ENCODE results near the gene HLA-DOA. TPM values are rescaled to one million over a fixed set of nuclear protein-coding genes. Genes with fewer than 3 reads are reported as not detected.

HLA-DOA gene
- total and polyA plus RNA-seq, 2 donors (not counting 1 experiment from before 2014, with no cell fraction given) = 209 to 338 TPM

DNA sequence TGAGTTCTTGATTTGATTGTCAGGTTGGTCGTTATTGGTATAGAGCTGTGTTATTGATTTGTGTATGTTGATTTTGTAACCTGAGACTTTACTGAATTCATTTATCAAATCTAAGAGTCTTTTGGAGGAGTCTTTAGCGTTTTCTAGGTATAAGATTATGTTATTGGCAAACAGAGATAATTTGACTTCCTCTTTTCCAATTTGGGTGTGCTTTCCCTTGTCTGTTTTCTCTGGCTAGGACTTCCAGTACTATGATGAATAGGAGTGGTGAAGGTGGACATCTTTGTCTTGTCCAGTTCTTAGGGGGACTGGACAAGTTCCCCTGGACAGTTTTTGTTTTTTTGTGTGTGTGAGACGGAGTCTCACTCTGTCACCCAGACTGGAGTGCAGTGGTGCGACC is 17.4 kb downstream of the HLA-DOA start:
- Histone ChIP-seq H3K4me2 (replicated peaks; ENCODE audit: low read depth, low read length, poor library complexity, severe bottlenecking) (no peak overlapping the region), H3K27ac (ENCODE audit: low read length in 2 of 2) (no peak overlapping the region), H3K79me2 (ENCODE audit: control insufficient read depth, insufficient read depth, low read length) (no peaks in the 10 kb centered on the region), H3K4me3 (ENCODE audit: control extremely low read depth in 1 of 5, extremely low read depth in 1 of 5, insufficient read depth in 1 of 5, low read depth in 2 of 5, low read length in 4 of 5) (no peak overlapping the region), H3K9ac (ENCODE audit: low read length) (no peak overlapping the region), H4K20me1 (ENCODE audit: control insufficient read depth, insufficient read depth, low read length, poor library complexity, severe bottlenecking) (no peaks in the 10 kb centered on the region), H3K9me3 (ENCODE audit: control extremely low read depth in 1 of 3, control insufficient read depth in 2 of 3, insufficient read depth in 1 of 3, low read length in 2 of 3) (no peaks in the 10 kb centered on the region), H3K36me3 (replicated peaks in 1 of 2; ENCODE audit: control extremely low read depth in 1 of 2, control insufficient read depth in 1 of 2, extremely low read depth in 1 of 2, insufficient read depth in 2 of 2, low read length in 1 of 2) (no peaks in the 10 kb centered on the region), H2AFZ (ENCODE audit: insufficient read depth, low read depth, low read length, poor library complexity, severe bottlenecking) (no peak overlapping the region), H3K27me3 (replicated peaks in 1 of 4; ENCODE audit: control extremely low read depth in 1 of 4, control insufficient read depth in 3 of 4, insufficient read depth in 4 of 4, low read length in 3 of 4) (no peaks in the 10 kb centered on the region), H3K4me1 (ENCODE audit: control insufficient read depth in 2 of 2, insufficient read depth in 2 of 2, low read length in 2 of 2) (no peaks in the 10 kb centered on the region)
- TF ChIP-seq EZH2 (IDR thresholded peaks at IDR 0.05; ENCODE audit: borderline replicate concordance, insufficient read depth, low read depth, low read length, poor library complexity, severe bottlenecking) = no peak
- TF ChIP-seq, protein P1, sequence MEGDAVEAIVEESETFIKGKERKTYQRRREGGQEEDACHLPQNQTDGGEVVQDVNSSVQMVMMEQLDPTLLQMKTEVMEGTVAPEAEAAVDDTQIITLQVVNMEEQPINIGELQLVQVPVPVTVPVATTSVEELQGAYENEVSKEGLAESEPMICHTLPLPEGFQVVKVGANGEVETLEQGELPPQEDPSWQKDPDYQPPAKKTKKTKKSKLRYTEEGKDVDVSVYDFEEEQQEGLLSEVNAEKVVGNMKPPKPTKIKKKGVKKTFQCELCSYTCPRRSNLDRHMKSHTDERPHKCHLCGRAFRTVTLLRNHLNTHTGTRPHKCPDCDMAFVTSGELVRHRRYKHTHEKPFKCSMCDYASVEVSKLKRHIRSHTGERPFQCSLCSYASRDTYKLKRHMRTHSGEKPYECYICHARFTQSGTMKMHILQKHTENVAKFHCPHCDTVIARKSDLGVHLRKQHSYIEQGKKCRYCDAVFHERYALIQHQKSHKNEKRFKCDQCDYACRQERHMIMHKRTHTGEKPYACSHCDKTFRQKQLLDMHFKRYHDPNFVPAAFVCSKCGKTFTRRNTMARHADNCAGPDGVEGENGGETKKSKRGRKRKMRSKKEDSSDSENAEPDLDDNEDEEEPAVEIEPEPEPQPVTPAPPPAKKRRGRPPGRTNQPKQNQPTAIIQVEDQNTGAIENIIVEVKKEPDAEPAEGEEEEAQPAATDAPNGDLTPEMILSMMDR (IDR thresholded peaks at IDR 0.05) = no peak
- POLR2A ChIA-PET = interaction anchor here (0.6 to 0.7 kb wide), 3 partner anchors 81 to 344 kb away, joined by 3 to 7 read pairs (median 3); no protein-coding TSS in a partner anchor
- no peak overlapping the region for H3K27ac Mint-ChIP-seq
- intact Hi-C loops (cut with micrococcal nuclease) = loop anchor here (10.0 kb wide), 1 partner anchor 1163 kb away; no protein-coding TSS in a partner anchor
- CTCF ChIA-PET = interaction anchor here (0.5 to 1.4 kb wide), 3 partner anchors 10 to 207 kb away, joined by 3 to 4 read pairs (median 3); no protein-coding TSS in a partner anchor
- ATAC-seq (ENCODE audit: low read depth) = no peak
- H3K4me3 Mint-ChIP-seq = no peak overlapping the region
- WGBS (ENCODE audit: insufficient coverage) = 83% methylated on average over 2 of the region's 4 CpGs
- DNase-seq = no peak
- H3K27me3 Mint-ChIP-seq = peaks cover 4% of the 10 kb centered on the region
- H3K4me1 Mint-ChIP-seq = peaks cover 3% of the 10 kb centered on the region
- no peaks in the 10 kb centered on the region for H3K9me3 Mint-ChIP-seq (ENCODE audit: insufficient read depth)

DNA sequence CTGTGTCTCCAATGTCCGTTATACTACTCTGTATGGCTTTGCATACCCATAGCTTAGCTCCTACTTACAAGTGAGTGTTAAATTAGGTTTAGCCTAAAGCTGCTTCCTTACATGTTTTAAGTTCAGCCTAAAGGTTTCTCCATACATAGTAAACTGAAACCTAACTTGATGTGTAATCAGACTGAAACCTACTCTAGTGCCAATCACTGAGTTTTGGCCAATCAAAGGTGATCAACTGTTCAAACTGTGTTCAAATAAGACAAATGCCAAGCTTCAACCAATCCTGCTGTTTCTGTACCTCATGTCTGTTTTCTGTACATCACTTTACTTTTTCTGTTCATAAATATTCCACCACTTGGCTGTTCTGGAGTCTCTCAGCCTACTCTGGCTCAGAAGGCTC is 20.0 kb downstream of the HLA-DOA start:
- no CpG with 5 or more reads among the region's 1 CpG for WGBS (ENCODE audit: insufficient coverage)
- DNase-seq = no peak

More for the DNA sequence above, 20.0 kb downstream of the HLA-DOA start:
- intact Hi-C loops (cut with micrococcal nuclease) = loop anchor here (10.0 kb wide), 1 partner anchor 575 kb away; no protein-coding TSS in a partner anchor
- Mint-ChIP-seq H3K9me3 (ENCODE audit: insufficient read depth) (no peaks in the 10 kb centered on the region), H3K27ac (no peak overlapping the region), H3K4me1 (peaks cover 9% of the 10 kb centered on the region), H3K4me3 (no peak overlapping the region), H3K27me3 (peaks cover 4% of the 10 kb centered on the region)
- H3K27me3 ChIP-seq (replicated peaks in 1 of 4; ENCODE audit: control extremely low read depth in 1 of 4, control insufficient read depth in 3 of 4, insufficient read depth in 4 of 4, low read length in 3 of 4) = no peaks in the 10 kb centered on the region
- ChIA-PET POLR2A (no interaction called here), CTCF (interaction anchor here (1.2 to 28.4 kb wide), 8 partner anchors 9 to 160 kb away, joined by 3 to 822 read pairs (median 6); partner anchors contain the start of genes BRD2 and HLA-DMA)
- H3K79me2 ChIP-seq (ENCODE audit: control insufficient read depth, insufficient read depth, low read length) = no peaks in the 10 kb centered on the region
- ATAC-seq (ENCODE audit: low read depth) = no peak
- peaks cover 6 to 7% of the 10 kb centered on the region in 2 donors for H3K4me1 ChIP-seq (ENCODE audit: control insufficient read depth in 2 of 2, insufficient read depth in 2 of 2, low read length in 2 of 2)
- no peak for TF ChIP-seq EZH2 (IDR thresholded peaks at IDR 0.05; ENCODE audit: borderline replicate concordance, insufficient read depth, low read depth, low read length, poor library complexity, severe bottlenecking)
- TF ChIP-seq, protein P1 (IDR thresholded peaks at IDR 0.05) = no peak
- no peak overlapping the region for H2AFZ ChIP-seq (ENCODE audit: insufficient read depth, low read depth, low read length, poor library complexity, severe bottlenecking)
- no peak overlapping the region for H3K4me2 ChIP-seq (replicated peaks; ENCODE audit: low read depth, low read length, poor library complexity, severe bottlenecking)
- H3K9me3 ChIP-seq (ENCODE audit: control extremely low read depth in 1 of 3, control insufficient read depth in 2 of 3, insufficient read depth in 1 of 3, low read length in 2 of 3) = no peaks in the 10 kb centered on the region
- no peak overlapping the region for H3K27ac ChIP-seq (ENCODE audit: low read length in 2 of 2)
- no peaks in the 10 kb centered on the region for H4K20me1 ChIP-seq (ENCODE audit: control insufficient read depth, insufficient read depth, low read length, poor library complexity, severe bottlenecking)
- no peak overlapping the region for H3K9ac ChIP-seq (ENCODE audit: low read length)
- H3K36me3 ChIP-seq (replicated peaks in 1 of 2; ENCODE audit: control extremely low read depth in 1 of 2, control insufficient read depth in 1 of 2, extremely low read depth in 1 of 2, insufficient read depth in 2 of 2, low read length in 1 of 2) = no peaks in the 10 kb centered on the region
- H3K4me3 ChIP-seq (ENCODE audit: control extremely low read depth in 1 of 5, extremely low read depth in 1 of 5, insufficient read depth in 1 of 5, low read depth in 2 of 5, low read length in 4 of 5) = no peak overlapping the region

Data from B cell (primary cell).